K562 (cell line): ENCODE measurements around the gene LTBP2. TPM values are rescaled to one million over a fixed set of nuclear protein-coding genes. Genes with fewer than 3 reads are reported as not detected.

ENCODE experiments used
- ATAC-seq: fragments of 200-7000 bp; cut with Tn5 transposase; 3 replicates; pipeline ENCODE4 v1.9.1; 2020; ENCODE audit warnings: moderate library complexity
- BruUV-seq: library from RNA; stranded (reverse); fragments of 400-500 nt; replicated peaks from 2 replicates; lab custom pipeline; 2021; lab: Mats Ljungman, UMichigan
- CTCF ChIA-PET: fragments of 300-600 bp; formaldehyde crosslinking; extraction: SDS; loops from one replicate; lab custom pipeline; 2021; ENCODE audit warnings: low intra/inter-chr PET ratio; lab: Yijun Ruan, JAX
- POLR2A ChIA-PET: fragments of 300-600, 350-650 bp; sonication (Branson Sonifier 250); formaldehyde crosslinking; extraction: SDS; loops from one replicate; lab custom pipeline; 2021; ENCODE audit warnings: antibody characterized with exemption, inconsistent platforms; lab: Yijun Ruan, JAX
- DNase-seq, 4 experiments: peaks; one replicate each; pipeline versions ENCODE4 v3.0.0 to v3.0.0-alpha.2; 2011 to 2018; ENCODE audit warnings: low spot score in 3 of 4, mixed read lengths in 3 of 4; ENCODE audit errors: extremely low read depth in 1 of 4
- FAIRE-seq: peaks from 2 replicates; lab custom pipeline; 2011; peaks lifted over from hg19 to GRCh38; lab: Jason Lieb, UNC
- H2AFZ ChIP-seq: 2 replicates; pipeline ENCODE4 v1.6.0; 2011; ENCODE audit warnings: low read depth, low read length, control low read depth, inconsistent platforms
- H3K27ac ChIP-seq: fragments of 200-600 bp; 3 replicates; pipeline ENCODE4 v1.8.0; 2011; ENCODE audit warnings: low read depth, mild to moderate bottlenecking, control low read depth, inconsistent platforms, low read length, moderate library complexity, mixed read lengths; ENCODE audit errors: extremely low read depth
- H3K27me3 ChIP-seq, 2 experiments: fragments of 300-600 bp in 1 of 2; 2 replicates in 1 of 2; 3 replicates in 1 of 2; pipeline versions ENCODE4 v1.6.0 to v1.8.0; 2011; ENCODE audit warnings: inconsistent platforms in 2 of 2, low read length in 2 of 2, mild to moderate bottlenecking in 1 of 2, mixed read lengths in 1 of 2, moderate library complexity in 1 of 2; ENCODE audit not compliant: control insufficient read depth in 2 of 2, insufficient read depth in 2 of 2
- H3K36me3 ChIP-seq: fragments of 300-600 bp; 3 replicates; pipeline ENCODE4 v1.8.0; 2011; ENCODE audit warnings: mild to moderate bottlenecking, low read length, inconsistent platforms; ENCODE audit not compliant: control insufficient read depth, insufficient read depth
- H3K4me1 ChIP-seq, 2 experiments: fragments of 200-600 bp in 1 of 2; replicated peaks in 1 of 2; 2 replicates in 1 of 2; 3 replicates in 1 of 2; pipeline versions ENCODE4 v1.5.1 to v1.8.0; 2011; ENCODE audit warnings: inconsistent platforms in 2 of 2, low read length in 2 of 2, mild to moderate bottlenecking in 1 of 2, mixed read lengths in 1 of 2, moderate library complexity in 1 of 2; ENCODE audit not compliant: control insufficient read depth in 2 of 2, insufficient read depth in 2 of 2
- H3K4me2 ChIP-seq: 2 replicates; pipeline ENCODE4 v1.6.1; 2011; ENCODE audit warnings: low read length, control low read depth, inconsistent platforms, mixed read lengths; ENCODE audit not compliant: insufficient read depth
- H3K4me3 ChIP-seq: fragments of 200-600 bp; sonication (generic), shearing (Covaris generic); 2 replicates; pipeline ENCODE4 v1.5.1; 2016; ENCODE audit warnings: control low read depth, inconsistent platforms
- H3K79me2 ChIP-seq: fragments of 200-600 bp; 3 replicates; pipeline ENCODE4 v1.8.0; 2011; ENCODE audit warnings: low read length, inconsistent platforms; ENCODE audit not compliant: control insufficient read depth, insufficient read depth
- H3K9ac ChIP-seq, 2 experiments: 2 replicates each; pipeline versions ENCODE4 v1.6.0 to v1.6.1; 2011; ENCODE audit warnings: low read depth in 2 of 2, low read length in 2 of 2, control low read depth in 1 of 2, inconsistent platforms in 1 of 2, mild to moderate bottlenecking in 1 of 2, mixed read lengths in 1 of 2; ENCODE audit not compliant: insufficient read depth in 1 of 2
- H3K9me1 ChIP-seq: one replicate; pipeline ENCODE4 v1.6.0; 2011; ENCODE audit warnings: inconsistent platforms, mild to moderate bottlenecking, low read length, moderate library complexity; ENCODE audit not compliant: control insufficient read depth, insufficient read depth
- H3K9me3 ChIP-seq: replicated peaks from 2 replicates; pipeline ENCODE4 v1.5.1; 2011; ENCODE audit warnings: low read depth, low read length, inconsistent platforms; ENCODE audit not compliant: control insufficient read depth, insufficient read depth
- H4K20me1 ChIP-seq: replicated peaks from 2 replicates; pipeline ENCODE4 v1.6.1; 2011; ENCODE audit warnings: low read length, inconsistent platforms, mixed read lengths; ENCODE audit not compliant: control insufficient read depth, insufficient read depth
- HDAC3 ChIP-seq: fragments of 450-650 bp; IDR thresholded peaks from 2 replicates; pipeline ENCODE4 v1.6.1; 2018; ENCODE audit warnings: borderline replicate concordance, mild to moderate bottlenecking, moderate library complexity; ENCODE audit not compliant: partially characterized antibody
- HMGN3 ChIP-seq: IDR thresholded peaks from 2 replicates; pipeline ENCODE4 v1.6.1; 2011; ENCODE audit warnings: borderline replicate concordance, low read depth, mild to moderate bottlenecking, mixed read lengths, low read length; ENCODE audit not compliant: insufficient read length; ENCODE audit errors: extremely low read depth
- POLR2AphosphoS5 ChIP-seq: IDR thresholded peaks from 2 replicates; pipeline ENCODE4 v1.6.1; 2011; ENCODE audit warnings: mild to moderate bottlenecking, low read depth, low read length, moderate library complexity; ENCODE audit not compliant: control insufficient read depth, insufficient read depth
- ZFP30 ChIP-seq: fragments of 250-450 bp; sonication (Bioruptor Pico); IDR thresholded peaks from 2 replicates; pipeline ENCODE4 v1.8.0; 2022; ENCODE audit warnings: moderate library complexity, mild to moderate bottlenecking, inconsistent platforms, borderline replicate concordance
- ZFP36 ChIP-seq: fragments of 150-350 bp; IDR thresholded peaks from 2 replicates; pipeline ENCODE4 v1.6.1; 2018; ENCODE audit warnings: low read length, low read depth; ENCODE audit not compliant: partially characterized antibody
- ZNF398 ChIP-seq: fragments of 250-450 bp; sonication (Bioruptor Pico); IDR thresholded peaks from 2 replicates; pipeline ENCODE4 v1.8.0; 2021; ENCODE audit warnings: moderate library complexity, mild to moderate bottlenecking, inconsistent platforms
- ZNF830 ChIP-seq: fragments of 250-450 bp; sonication (Bioruptor Pico); IDR thresholded peaks from 2 replicates; pipeline ENCODE4 v1.5.0; 2021; ENCODE audit warnings: mild to moderate bottlenecking
- WGBS: fragments of 100-300 bp; shearing (Covaris generic); methylation state at CpG from one replicate; pipeline ENCODE4 v1.1.6; 2016; ENCODE audit warnings: low coverage, mixed read lengths; ENCODE audit not compliant: insufficient coverage; ENCODE audit errors: missing lambda C conversion rate; 5-methylcytosine and 5-hydroxymethylcytosine counted together
- in situ Hi-C: fragments of 300-500 bp; cut with MboI; formaldehyde crosslinking; loops from 4 replicates; pipeline ENCODE4 v1.15.0; 2018; ENCODE audit warnings: inconsistent platforms, mixed read lengths
- intact Hi-C: fragments of 100-400 bp; cut with micrococcal nuclease; formaldehyde crosslinking; loops from 2 replicates; pipeline ENCODE4 v1.14.2; 2022
- polyA plus RNA-seq, 8 experiments: library from polyadenylated mRNA; depleted of rRNA in 4 of 8; stranded (reverse) in 5 of 8; unstranded in 3 of 8; fragments of >200 nt; fragmentation: Nextera tagmentation in 2 of 8; fragmentation: Illumina TruSeq in 1 of 8; extraction: Ambion mirVana in 2 of 8; extraction: Trizol in 1 of 8; gene quantifications; 2 replicates each; pipeline versions ENCODE4 v1.2.1 to v1.2.3, GENCODE V29; 2011 to 2014; ENCODE audit warnings: inconsistent platforms in 1 of 8, missing spikeins in 1 of 8
- total RNA-seq, 7 experiments: library from RNA; depleted of rRNA in 6 of 7; stranded (reverse); fragments of >200 nt in 6 of 7; fragmentation: Illumina TruSeq in 2 of 7; extraction: Trizol in 2 of 7; gene quantifications; 2 replicates each; pipeline versions ENCODE4 v1.2.1 to v1.2.3, GENCODE V29; 2011 to 2021; ENCODE audit warnings: low replicate concordance in 1 of 7
- TF ChIP-seq, protein P1 (sequence below): fragments of 450-650 bp; IDR thresholded peaks from 2 replicates; pipeline ENCODE4 v1.6.1; 2016; ENCODE audit warnings: mild to moderate bottlenecking, moderate library complexity

The LTBP2 gene
- total and polyA plus RNA-seq, 9 of the 15 experiments (the other 6 are each of a cell fraction or from before 2014, with no cell fraction given), result under 0.01 to 0.18 (median 0.03) TPM; not detected in 3

- Histone ChIP-seq H3K4me2 (no peak overlapping the region), H3K9me3 (no peaks in the 10 kb centered on the region), H2AFZ (no peak overlapping the region), H3K27me3 (peaks cover 7 to 25% of the 10 kb centered on the region in 2 experiments), H3K79me2 (no peaks in the 10 kb centered on the region), H3K9me1 (no peaks in the 10 kb centered on the region), H3K36me3 (no peaks in the 10 kb centered on the region), H3K4me1 (no peaks in the 10 kb centered on the region), H3K9ac (no peak overlapping the region), H3K4me3 (no peak overlapping the region), H4K20me1 (no peaks in the 10 kb centered on the region; the same call in 1 of the 2 replicates), H3K27ac (no peak overlapping the region)
- ChIA-PET CTCF (no interaction called here), POLR2A (no interaction called here)
- intact Hi-C loops (no loop called here), in situ Hi-C loops (no loop called here)
- DNase-seq, result no peak
- ATAC-seq, result no peak
- BruUV-seq, result no TSS peak
- no peak for FAIRE-seq
- WGBS, result 8% methylated on average over 5 of the region's 5 CpGs
- TF ChIP-seq HMGN3 (no peak), ZFP36 (no peak), HDAC3 (no peak), ZFP30 (no peak), ZNF830 (CRISPR knock-in tag) (no peak), ZNF398 (no peak), POLR2AphosphoS5 (no peak)
- TF ChIP-seq, protein P1, sequence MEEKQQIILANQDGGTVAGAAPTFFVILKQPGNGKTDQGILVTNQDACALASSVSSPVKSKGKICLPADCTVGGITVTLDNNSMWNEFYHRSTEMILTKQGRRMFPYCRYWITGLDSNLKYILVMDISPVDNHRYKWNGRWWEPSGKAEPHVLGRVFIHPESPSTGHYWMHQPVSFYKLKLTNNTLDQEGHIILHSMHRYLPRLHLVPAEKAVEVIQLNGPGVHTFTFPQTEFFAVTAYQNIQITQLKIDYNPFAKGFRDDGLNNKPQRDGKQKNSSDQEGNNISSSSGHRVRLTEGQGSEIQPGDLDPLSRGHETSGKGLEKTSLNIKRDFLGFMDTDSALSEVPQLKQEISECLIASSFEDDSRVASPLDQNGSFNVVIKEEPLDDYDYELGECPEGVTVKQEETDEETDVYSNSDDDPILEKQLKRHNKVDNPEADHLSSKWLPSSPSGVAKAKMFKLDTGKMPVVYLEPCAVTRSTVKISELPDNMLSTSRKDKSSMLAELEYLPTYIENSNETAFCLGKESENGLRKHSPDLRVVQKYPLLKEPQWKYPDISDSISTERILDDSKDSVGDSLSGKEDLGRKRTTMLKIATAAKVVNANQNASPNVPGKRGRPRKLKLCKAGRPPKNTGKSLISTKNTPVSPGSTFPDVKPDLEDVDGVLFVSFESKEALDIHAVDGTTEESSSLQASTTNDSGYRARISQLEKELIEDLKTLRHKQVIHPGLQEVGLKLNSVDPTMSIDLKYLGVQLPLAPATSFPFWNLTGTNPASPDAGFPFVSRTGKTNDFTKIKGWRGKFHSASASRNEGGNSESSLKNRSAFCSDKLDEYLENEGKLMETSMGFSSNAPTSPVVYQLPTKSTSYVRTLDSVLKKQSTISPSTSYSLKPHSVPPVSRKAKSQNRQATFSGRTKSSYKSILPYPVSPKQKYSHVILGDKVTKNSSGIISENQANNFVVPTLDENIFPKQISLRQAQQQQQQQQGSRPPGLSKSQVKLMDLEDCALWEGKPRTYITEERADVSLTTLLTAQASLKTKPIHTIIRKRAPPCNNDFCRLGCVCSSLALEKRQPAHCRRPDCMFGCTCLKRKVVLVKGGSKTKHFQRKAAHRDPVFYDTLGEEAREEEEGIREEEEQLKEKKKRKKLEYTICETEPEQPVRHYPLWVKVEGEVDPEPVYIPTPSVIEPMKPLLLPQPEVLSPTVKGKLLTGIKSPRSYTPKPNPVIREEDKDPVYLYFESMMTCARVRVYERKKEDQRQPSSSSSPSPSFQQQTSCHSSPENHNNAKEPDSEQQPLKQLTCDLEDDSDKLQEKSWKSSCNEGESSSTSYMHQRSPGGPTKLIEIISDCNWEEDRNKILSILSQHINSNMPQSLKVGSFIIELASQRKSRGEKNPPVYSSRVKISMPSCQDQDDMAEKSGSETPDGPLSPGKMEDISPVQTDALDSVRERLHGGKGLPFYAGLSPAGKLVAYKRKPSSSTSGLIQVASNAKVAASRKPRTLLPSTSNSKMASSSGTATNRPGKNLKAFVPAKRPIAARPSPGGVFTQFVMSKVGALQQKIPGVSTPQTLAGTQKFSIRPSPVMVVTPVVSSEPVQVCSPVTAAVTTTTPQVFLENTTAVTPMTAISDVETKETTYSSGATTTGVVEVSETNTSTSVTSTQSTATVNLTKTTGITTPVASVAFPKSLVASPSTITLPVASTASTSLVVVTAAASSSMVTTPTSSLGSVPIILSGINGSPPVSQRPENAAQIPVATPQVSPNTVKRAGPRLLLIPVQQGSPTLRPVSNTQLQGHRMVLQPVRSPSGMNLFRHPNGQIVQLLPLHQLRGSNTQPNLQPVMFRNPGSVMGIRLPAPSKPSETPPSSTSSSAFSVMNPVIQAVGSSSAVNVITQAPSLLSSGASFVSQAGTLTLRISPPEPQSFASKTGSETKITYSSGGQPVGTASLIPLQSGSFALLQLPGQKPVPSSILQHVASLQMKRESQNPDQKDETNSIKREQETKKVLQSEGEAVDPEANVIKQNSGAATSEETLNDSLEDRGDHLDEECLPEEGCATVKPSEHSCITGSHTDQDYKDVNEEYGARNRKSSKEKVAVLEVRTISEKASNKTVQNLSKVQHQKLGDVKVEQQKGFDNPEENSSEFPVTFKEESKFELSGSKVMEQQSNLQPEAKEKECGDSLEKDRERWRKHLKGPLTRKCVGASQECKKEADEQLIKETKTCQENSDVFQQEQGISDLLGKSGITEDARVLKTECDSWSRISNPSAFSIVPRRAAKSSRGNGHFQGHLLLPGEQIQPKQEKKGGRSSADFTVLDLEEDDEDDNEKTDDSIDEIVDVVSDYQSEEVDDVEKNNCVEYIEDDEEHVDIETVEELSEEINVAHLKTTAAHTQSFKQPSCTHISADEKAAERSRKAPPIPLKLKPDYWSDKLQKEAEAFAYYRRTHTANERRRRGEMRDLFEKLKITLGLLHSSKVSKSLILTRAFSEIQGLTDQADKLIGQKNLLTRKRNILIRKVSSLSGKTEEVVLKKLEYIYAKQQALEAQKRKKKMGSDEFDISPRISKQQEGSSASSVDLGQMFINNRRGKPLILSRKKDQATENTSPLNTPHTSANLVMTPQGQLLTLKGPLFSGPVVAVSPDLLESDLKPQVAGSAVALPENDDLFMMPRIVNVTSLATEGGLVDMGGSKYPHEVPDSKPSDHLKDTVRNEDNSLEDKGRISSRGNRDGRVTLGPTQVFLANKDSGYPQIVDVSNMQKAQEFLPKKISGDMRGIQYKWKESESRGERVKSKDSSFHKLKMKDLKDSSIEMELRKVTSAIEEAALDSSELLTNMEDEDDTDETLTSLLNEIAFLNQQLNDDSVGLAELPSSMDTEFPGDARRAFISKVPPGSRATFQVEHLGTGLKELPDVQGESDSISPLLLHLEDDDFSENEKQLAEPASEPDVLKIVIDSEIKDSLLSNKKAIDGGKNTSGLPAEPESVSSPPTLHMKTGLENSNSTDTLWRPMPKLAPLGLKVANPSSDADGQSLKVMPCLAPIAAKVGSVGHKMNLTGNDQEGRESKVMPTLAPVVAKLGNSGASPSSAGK, result no peak
Observed at GRCh38 chr14:74543771-74544438, 68.1 kb downstream of the LTBP2 start.
